Stimulated activated CD4-positive, alpha-beta T cell treated with anti-CD3 and anti-CD28 coated beads, Interleukin-1b, Interleukin-23, amount 100 ng/mL, for 4 hours (primary cell): ENCODE results near the gene DYDC2.
"Not testable (repeated sequence)": the region's sequence is repeated elsewhere in the genome, so short reads cannot be mapped to it uniquely, and the experiment has no call there.

ENCODE experiments used
- DNase-seq, 2 donors: peaks; one replicate each; pipeline ENCODE4 v3.0.0-alpha.2; 2020; ENCODE audit warnings: low read depth in 2 of 2

The DYDC2 gene

GRCh38 chr10:80356563-80356988 is at the start of gene DYDC2, which contains the start of gene DYDC1:
Gene DYDC2, plus strand, starts transcription at chr10:80356781. Its CDS starts 5,663 bp downstream, at chr10:80362444.
Gene DYDC1, minus strand, starts transcription at chr10:80356755. Its CDS starts 4,154 bp downstream, at chr10:80352601.
- peak; percentile 11 to 12 for DNase-seq

GRCh38 chr10:80313523-80313922 is 43.1 kb upstream of the DYDC2 start:
- no peak for DNase-seq

GRCh38 chr10:80315391-80315790 is 41.2 kb upstream of the DYDC2 start:
- DNase-seq = no peak

GRCh38 chr10:80318742-80319141 is 37.8 kb upstream of the DYDC2 start:
- DNase-seq = no peak

- DNase-seq = no peak
Measured at GRCh38 chr10:80319318-80319717, 37.3 kb upstream of the DYDC2 start.

- no peak for DNase-seq
Measured at GRCh38 chr10:80319725-80320290, 36.8 kb upstream of the DYDC2 start.

- no peak for DNase-seq
Measured at GRCh38 chr10:80320377-80320776, 36.2 kb upstream of the DYDC2 start.

GRCh38 chr10:80321183-80321582 is 35.4 kb upstream of the DYDC2 start:
- DNase-seq = no peak

GRCh38 chr10:80322158-80322557 is 34.4 kb upstream of the DYDC2 start:
- DNase-seq = no peak

GRCh38 chr10:80322711-80323110 is 33.9 kb upstream of the DYDC2 start:
- no peak for DNase-seq

- no peak for DNase-seq
Measured at GRCh38 chr10:80323311-80323710, 33.3 kb upstream of the DYDC2 start.

GRCh38 chr10:80324086-80324485 is 32.5 kb upstream of the DYDC2 start:
- no peak for DNase-seq

GRCh38 chr10:80324891-80325364 is 31.7 kb upstream of the DYDC2 start:
- no peak for DNase-seq

- DNase-seq = no peak
Measured at GRCh38 chr10:80333983-80334382, 22.6 kb upstream of the DYDC2 start.

- DNase-seq = no peak
Measured at GRCh38 chr10:80344276-80344675, 12.3 kb upstream of the DYDC2 start.

- DNase-seq = no peak
Measured at GRCh38 chr10:80344912-80345311, 11.7 kb upstream of the DYDC2 start.

- DNase-seq = no peak
Measured at GRCh38 chr10:80350251-80350650, 6.3 kb upstream of the DYDC2 start.

- DNase-seq = no peak
Measured at GRCh38 chr10:80351220-80351619, 5.4 kb upstream of the DYDC2 start.

- no peak for DNase-seq
Measured at GRCh38 chr10:80356989-80357850, 639 bp downstream of the DYDC2 start.

GRCh38 chr10:80357851-80358125 is 1.2 kb downstream of the DYDC2 start:
- DNase-seq = no peak

- DNase-seq = not testable (repeated sequence)
Measured at GRCh38 chr10:80358925-80359324, 2.3 kb downstream of the DYDC2 start.

- no peak for DNase-seq
Measured at GRCh38 chr10:80359644-80360043, 3.1 kb downstream of the DYDC2 start.

GRCh38 chr10:80365510-80365909 is 8.9 kb downstream of the DYDC2 start:
- DNase-seq = no peak
